Astrocyte (in vitro differentiated cells and primary cell): ENCODE results near the gene TRAK1.

Experiments used
- CTCF ChIP-seq: IDR thresholded peaks from 2 replicates; pipeline ENCODE4 v1.5.1; 2011; ENCODE audit warnings: low read depth, mild to moderate bottlenecking, inconsistent platforms, low read length, moderate library complexity; ENCODE audit not compliant: insufficient read depth
- EZH2 ChIP-seq: IDR thresholded peaks from 2 replicates; pipeline ENCODE4 v1.6.1; 2012; ENCODE audit warnings: mild to moderate bottlenecking, low read length, inconsistent platforms; ENCODE audit not compliant: insufficient read depth

- TF ChIP-seq CTCF (no peak), EZH2 (no peak)
Measured at GRCh38 chr3:42123824-42124658, 32.9 kb downstream of the TRAK1 start.
